Activated naive CD8-positive, alpha-beta T cell treated with anti-CD3 and anti-CD28 coated beads, Interleukin-2, amount 50 U/mL, for 24 hours (primary cell): ENCODE data around the gene PTK7.

Experiments
- ATAC-seq: fragments of 150-1000 bp; cut with Tn5 transposase; one replicate; pipeline ENCODE4 v1.10.0; 2021
- DNase-seq: peaks from one replicate; pipeline ENCODE4 v3.0.0; 2021
- H3K27ac Mint-ChIP-seq: one replicate; pipeline ENCODE4 v1.8.0; 2021; ENCODE audit warnings: mild to moderate bottlenecking, mixed read lengths
- H3K27me3 Mint-ChIP-seq: one replicate; pipeline ENCODE4 v1.8.0; 2021; ENCODE audit warnings: mixed read lengths
- H3K36me3 Mint-ChIP-seq: one replicate; pipeline ENCODE4 v1.8.0; 2021; ENCODE audit warnings: low read depth, mixed read lengths
- H3K4me1 Mint-ChIP-seq: one replicate; pipeline ENCODE4 v1.8.0; 2021; ENCODE audit warnings: mixed read lengths
- H3K4me3 Mint-ChIP-seq: one replicate; pipeline ENCODE4 v1.8.0; 2021; ENCODE audit warnings: mild to moderate bottlenecking, moderate library complexity, mixed read lengths
- H3K9me3 Mint-ChIP-seq: one replicate; pipeline ENCODE4 v1.8.0; 2021; ENCODE audit warnings: mixed read lengths

PTK7 gene

DNA sequence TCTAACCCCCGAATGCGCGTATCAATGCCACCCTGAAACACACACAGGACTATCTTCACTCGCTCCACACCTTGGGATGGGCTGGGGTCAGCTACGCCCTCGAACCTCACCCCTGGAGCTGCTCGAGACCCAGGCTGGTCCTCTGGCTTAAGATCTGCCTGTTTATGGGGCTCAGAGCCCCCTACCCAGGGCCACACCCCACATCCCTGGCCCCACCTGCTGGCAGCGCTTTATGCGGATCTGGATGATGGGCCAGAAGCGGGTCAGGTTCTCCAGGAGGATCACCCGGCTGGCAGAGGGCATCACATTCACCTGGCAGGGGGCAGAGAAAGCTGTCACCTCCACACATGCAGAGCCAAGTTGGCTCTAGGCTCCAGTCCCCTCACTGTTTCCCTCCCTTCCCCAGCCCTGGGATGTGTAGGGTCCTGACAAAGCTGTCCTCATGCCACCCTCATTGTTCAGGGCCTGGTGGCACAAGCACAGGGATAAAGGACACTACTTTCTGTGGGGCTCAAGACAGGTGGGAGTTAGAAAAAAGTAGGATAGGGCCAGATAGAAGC, 30.7 kb upstream of the PTK7 start:
- no peak for DNase-seq
- Mint-ChIP-seq H3K27ac (no peak overlapping the region), H3K9me3 (no peaks in the 10 kb centered on the region), H3K27me3 (no peaks in the 10 kb centered on the region), H3K4me1 (peaks cover under 1% of the 10 kb centered on the region), H3K36me3 (peaks cover 22% of the 10 kb centered on the region), H3K4me3 (no peak overlapping the region)
- no peak for ATAC-seq

GRCh38 chr6:43047998-43048397, 28.1 kb upstream of the PTK7 start:
- Mint-ChIP-seq H3K4me3 (no peak overlapping the region), H3K9me3 (no peaks in the 10 kb centered on the region), H3K36me3 (peaks cover 20% of the 10 kb centered on the region), H3K4me1 (peaks cover 19% of the 10 kb centered on the region), H3K27me3 (no peaks in the 10 kb centered on the region), H3K27ac (no peak overlapping the region)
- no peak for ATAC-seq
- DNase-seq: no peak

GRCh38 chr6:43050981-43051380, 25.1 kb upstream of the PTK7 start:
- Mint-ChIP-seq H3K4me1 (peaks cover 29% of the 10 kb centered on the region), H3K27me3 (no peaks in the 10 kb centered on the region), H3K9me3 (no peaks in the 10 kb centered on the region), H3K4me3 (no peak overlapping the region), H3K27ac (no peak overlapping the region), H3K36me3 (peaks cover 33% of the 10 kb centered on the region)
- no peak for ATAC-seq
- no peak for DNase-seq

GRCh38 chr6:43052225-43052841, 23.8 kb upstream of the PTK7 start:
- ATAC-seq: no peak
- Mint-ChIP-seq H3K36me3 (peaks cover 32% of the 10 kb centered on the region), H3K4me1 (peaks cover 33% of the 10 kb centered on the region), H3K27me3 (no peaks in the 10 kb centered on the region), H3K9me3 (no peaks in the 10 kb centered on the region), H3K4me3 (peak overlapping the region; percentile 97), H3K27ac (peak overlapping the region; percentile 97)
- no peak for DNase-seq

GRCh38 chr6:43052842-43053544, 23.1 kb upstream of the PTK7 start:
- Mint-ChIP-seq H3K4me3 (peak overlapping the region; percentile 97), H3K9me3 (no peaks in the 10 kb centered on the region), H3K27me3 (no peaks in the 10 kb centered on the region), H3K27ac (peak overlapping the region; percentile 97), H3K4me1 (peaks cover 39% of the 10 kb centered on the region), H3K36me3 (peaks cover 35% of the 10 kb centered on the region)
- DNase-seq: peak; percentile 31
- peak; percentile 14 for ATAC-seq

DNA sequence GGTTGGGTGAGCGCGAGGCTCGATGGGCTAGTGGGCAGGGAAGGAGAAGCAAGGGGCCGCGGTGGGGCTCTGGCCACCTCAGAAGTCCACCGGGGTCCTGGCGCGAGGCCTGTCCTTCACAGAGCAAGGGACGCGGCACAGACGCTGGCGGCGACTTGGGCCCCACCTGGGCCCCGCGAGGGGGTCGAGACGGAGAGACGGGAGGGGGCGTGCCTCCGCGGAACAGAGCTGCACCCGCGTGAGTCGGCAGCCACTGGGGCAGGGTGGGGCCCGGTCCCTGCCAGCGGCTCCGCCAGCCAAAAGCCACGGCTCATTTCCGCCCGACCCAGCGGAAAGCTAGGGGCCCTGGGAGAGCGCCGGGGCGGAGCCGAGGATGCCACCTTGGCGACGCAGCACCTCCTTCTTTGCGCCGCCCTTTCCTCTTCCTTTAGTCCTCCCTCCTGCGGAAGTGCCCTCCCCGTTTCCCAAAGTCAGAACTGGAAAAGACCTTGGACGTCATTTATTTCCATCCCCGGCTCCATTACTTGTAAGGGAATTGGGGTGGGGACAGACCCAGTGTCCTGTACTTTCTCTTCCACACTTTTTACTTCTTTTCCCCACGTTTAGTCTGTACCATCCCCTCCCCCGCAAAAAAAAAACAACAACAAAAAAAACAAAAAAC, 22.4 kb upstream of the PTK7 start, which contains the start of gene CUL7:
Gene CUL7 (minus strand): TSS at position 307 of the 661 bp plus-strand sequence. CDS start 1,063 bp downstream, outside the sequence.
- peak; percentile 92 for DNase-seq
- Mint-ChIP-seq H3K36me3 (peaks cover 36% of the 10 kb centered on the region), H3K27me3 (no peaks in the 10 kb centered on the region), H3K9me3 (no peaks in the 10 kb centered on the region), H3K27ac (peak within 1 kb of the TSS; percentile 97), H3K4me3 (peak within 1 kb of the TSS; percentile 97), H3K4me1 (peaks cover 45% of the 10 kb centered on the region)
- ATAC-seq: peak; percentile 99

- H3K27me3 Mint-ChIP-seq: no peaks in the 10 kb centered on the region
- no peaks in the 10 kb centered on the region for H3K9me3 Mint-ChIP-seq
- H3K36me3 Mint-ChIP-seq: peaks cover 35% of the 10 kb centered on the region
- peaks cover 46% of the 10 kb centered on the region for H3K4me1 Mint-ChIP-seq
- DNase-seq: no peak
- H3K27ac Mint-ChIP-seq: peak overlapping the region; percentile 97
- peak overlapping the region; percentile 97 for H3K4me3 Mint-ChIP-seq
- no peak for ATAC-seq
Observed at GRCh38 chr6:43054206-43054943, 21.7 kb upstream of the PTK7 start.

- Mint-ChIP-seq H3K27ac (no peak overlapping the region), H3K36me3 (peaks cover 30% of the 10 kb centered on the region), H3K9me3 (no peaks in the 10 kb centered on the region), H3K4me1 (peaks cover 53% of the 10 kb centered on the region), H3K27me3 (no peaks in the 10 kb centered on the region), H3K4me3 (no peak overlapping the region)
- no peak for ATAC-seq
- no peak for DNase-seq
Observed at GRCh38 chr6:43055966-43056365, 20.1 kb upstream of the PTK7 start.

GRCh38 chr6:43058531-43058930, 17.6 kb upstream of the PTK7 start:
- peak overlapping the region; percentile 98 for H3K27ac Mint-ChIP-seq
- peak overlapping the region; percentile 96 for H3K4me3 Mint-ChIP-seq
- no peaks in the 10 kb centered on the region for H3K27me3 Mint-ChIP-seq
- H3K36me3 Mint-ChIP-seq: peaks cover 26% of the 10 kb centered on the region
- H3K4me1 Mint-ChIP-seq: peaks cover 37% of the 10 kb centered on the region
- H3K9me3 Mint-ChIP-seq: no peaks in the 10 kb centered on the region
- DNase-seq (no peak), ATAC-seq (no peak)

- H3K27ac Mint-ChIP-seq: peak within 1 kb of the TSS; percentile 98
- ATAC-seq: peak; percentile 96
- H3K4me3 Mint-ChIP-seq: peak within 1 kb of the TSS; percentile 96
- H3K27me3 Mint-ChIP-seq: no peaks in the 10 kb centered on the region
- H3K9me3 Mint-ChIP-seq: no peaks in the 10 kb centered on the region
- peak; percentile 96 for DNase-seq
- H3K36me3 Mint-ChIP-seq: peaks cover 22% of the 10 kb centered on the region
- peaks cover 31% of the 10 kb centered on the region for H3K4me1 Mint-ChIP-seq
Observed at GRCh38 chr6:43059168-43060033, 16.7 kb upstream of the PTK7 start, which contains the start of the genes KLC4 and MRPL2. Gene KLC4 (plus strand): TSS chr6:43059631. CDS start chr6:43061336, 1,705 bp downstream. Gene MRPL2 (minus strand): TSS chr6:43059434. CDS start chr6:43059381, 53 bp downstream.

DNA sequence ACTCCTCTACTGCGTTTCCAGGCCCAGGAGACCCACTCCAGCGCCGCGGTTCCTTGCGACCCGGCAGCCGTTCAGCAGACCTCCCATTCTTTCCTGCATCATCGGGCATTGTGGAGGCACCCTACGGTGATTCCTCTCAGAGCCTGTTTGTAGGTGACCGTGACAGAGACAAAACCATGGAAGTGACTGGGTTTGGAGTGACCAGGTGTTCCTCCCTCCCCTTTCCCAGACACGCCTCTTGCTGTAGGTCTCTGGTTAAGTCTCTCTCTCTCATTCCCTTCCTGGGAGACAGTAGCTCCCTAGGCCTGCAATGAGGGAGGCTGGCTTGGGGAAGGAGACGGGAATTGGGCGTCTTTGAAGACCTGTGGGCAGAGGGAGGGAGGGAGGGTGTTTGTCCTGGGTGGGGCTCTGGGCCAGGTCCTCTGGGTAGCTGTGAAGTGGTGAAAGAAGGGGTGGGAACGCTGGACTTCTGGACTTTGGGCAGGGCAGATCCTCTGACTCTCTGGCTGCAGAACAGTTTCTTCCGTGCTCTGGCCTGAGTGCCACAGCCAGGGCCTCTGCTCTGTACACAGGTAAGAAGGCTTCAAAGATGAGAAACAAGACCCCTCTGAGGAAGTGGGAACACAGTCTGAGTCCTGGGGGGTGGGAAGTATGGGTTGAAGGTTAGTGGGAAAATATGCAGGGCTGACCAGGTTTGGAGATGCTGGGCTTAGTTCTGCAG, 15.9 kb upstream of the PTK7 start:
- Mint-ChIP-seq H3K27ac (peak overlapping the region; percentile 98), H3K4me1 (peaks cover 31% of the 10 kb centered on the region), H3K27me3 (no peaks in the 10 kb centered on the region), H3K9me3 (no peaks in the 10 kb centered on the region), H3K4me3 (peak overlapping the region; percentile 96), H3K36me3 (peaks cover 20% of the 10 kb centered on the region)
- ATAC-seq (no peak), DNase-seq (no peak)

GRCh38 chr6:43060755-43061633, 15.1 kb upstream of the PTK7 start:
- peak overlapping the region; percentile 96 for H3K4me3 Mint-ChIP-seq
- ATAC-seq: no peak
- H3K9me3 Mint-ChIP-seq: no peaks in the 10 kb centered on the region
- peaks cover 12% of the 10 kb centered on the region for H3K36me3 Mint-ChIP-seq
- no peaks in the 10 kb centered on the region for H3K27me3 Mint-ChIP-seq
- H3K27ac Mint-ChIP-seq: no peak overlapping the region
- no peak for DNase-seq
- peaks cover 30% of the 10 kb centered on the region for H3K4me1 Mint-ChIP-seq
